Endothelial cell of umbilical vein (primary cell): ENCODE results near the gene GTF2B. TPM values are rescaled to one million over a fixed set of nuclear protein-coding genes. Genes with fewer than 3 reads are reported as not detected.

Experiments
- BruUV-seq: library from RNA; stranded (reverse); fragments of 400-500 nt; replicated peaks from 2 replicates; lab custom pipeline; 2021; lab: Mats Ljungman, UMichigan
- CTCF ChIA-PET: fragments of 300-600, 350-600 bp; sonication (Branson Sonifier 250); formaldehyde crosslinking; loops from one replicate; lab custom pipeline; 2021; ENCODE audit warnings: antibody characterized with exemption, inconsistent platforms; lab: Charles Lee
- POLR2A ChIA-PET: fragments of 300-600, 350-600 bp; sonication (Branson Sonifier 250); formaldehyde crosslinking; loops from one replicate; lab custom pipeline; 2021; ENCODE audit warnings: antibody characterized with exemption, inconsistent platforms; lab: Charles Lee
- DNase-seq: peaks from one replicate; pipeline ENCODE4 v3.0.0-alpha.2; 2011; ENCODE audit warnings: low read depth, low spot score
- FAIRE-seq: peaks from 2 replicates; lab custom pipeline; 2011; peaks lifted over from hg19 to GRCh38; lab: Jason Lieb, UNC
- H2AFZ ChIP-seq: 2 replicates; pipeline ENCODE4 v1.6.0; 2012; ENCODE audit warnings: low read depth, low read length, control low read depth, inconsistent platforms
- H3K27ac ChIP-seq: 2 replicates; pipeline ENCODE4 v1.5.1; 2011; ENCODE audit warnings: low read depth, mild to moderate bottlenecking, control low read depth, low read length, moderate library complexity; ENCODE audit not compliant: insufficient read depth
- H3K27me3 ChIP-seq, 2 experiments: 2 replicates each; pipeline versions ENCODE4 v1.6.0 to v1.6.1; 2011; ENCODE audit warnings: low read length in 2 of 2, mixed read lengths in 1 of 2; ENCODE audit not compliant: control insufficient read depth in 2 of 2, insufficient read depth in 2 of 2
- H3K36me3 ChIP-seq, 2 experiments: 2 replicates in 1 of 2; 3 replicates in 1 of 2; pipeline ENCODE4 v1.5.1; 2011; ENCODE audit warnings: low read length in 2 of 2, mild to moderate bottlenecking in 1 of 2, moderate library complexity in 1 of 2; ENCODE audit not compliant: control insufficient read depth in 2 of 2, insufficient read depth in 2 of 2; ENCODE audit errors: extremely low read depth in 1 of 2
- H3K4me1 ChIP-seq: 3 replicates; pipeline ENCODE4 v1.5.1; 2011; ENCODE audit warnings: mild to moderate bottlenecking, low read length; ENCODE audit not compliant: control insufficient read depth, insufficient read depth; ENCODE audit errors: extremely low read depth
- H3K4me2 ChIP-seq: 2 replicates; pipeline ENCODE4 v1.6.1; 2011; ENCODE audit warnings: low read length, control low read depth, mixed read lengths; ENCODE audit not compliant: insufficient read depth
- H3K4me3 ChIP-seq, 3 experiments: fragments of 200-600 bp in 1 of 3; sonication (generic), shearing (Covaris generic) in 1 of 3; replicated peaks in 1 of 3; 2 replicates each; pipeline ENCODE4 v1.5.1; 2011 to 2016; ENCODE audit warnings: control low read depth in 3 of 3, low read length in 3 of 3, mild to moderate bottlenecking in 2 of 3, inconsistent platforms in 1 of 3, low read depth in 1 of 3, moderate library complexity in 1 of 3; ENCODE audit not compliant: insufficient read depth in 1 of 3
- H3K79me2 ChIP-seq: 2 replicates; pipeline ENCODE4 v1.6.0; 2012; ENCODE audit warnings: low read length, inconsistent platforms; ENCODE audit not compliant: control insufficient read depth, insufficient read depth
- H3K9ac ChIP-seq: replicated peaks from 2 replicates; pipeline ENCODE3; 2011; ENCODE audit warnings: low read length, control low read depth; ENCODE audit not compliant: insufficient read depth; ENCODE audit errors: extremely low read depth
- H3K9me1 ChIP-seq: replicated peaks from 3 replicates; pipeline ENCODE4 v1.6.0; 2011; ENCODE audit warnings: mild to moderate bottlenecking, low read length; ENCODE audit not compliant: control insufficient read depth, insufficient read depth; ENCODE audit errors: extremely low read depth
- H3K9me3 ChIP-seq: replicated peaks from 2 replicates; pipeline ENCODE4 v1.5.1; 2012; ENCODE audit warnings: low read length, inconsistent platforms; ENCODE audit not compliant: control insufficient read depth, insufficient read depth
- H4K20me1 ChIP-seq: replicated peaks from 2 replicates; pipeline ENCODE3; 2011; ENCODE audit warnings: mild to moderate bottlenecking, low read length; ENCODE audit not compliant: control insufficient read depth, insufficient read depth; ENCODE audit errors: extremely low read depth
- CTCF ChIP-seq, 2 donors: IDR thresholded peaks; 1 replicate in 1 of 2; 2 replicates in 1 of 2; pipeline ENCODE4 v1.5.1; 2011; ENCODE audit warnings: low read length in 2 of 2, mild to moderate bottlenecking in 2 of 2, moderate library complexity in 2 of 2, control low read depth in 1 of 2, inconsistent platforms in 1 of 2, low read depth in 1 of 2; ENCODE audit not compliant: insufficient read depth in 1 of 2; ENCODE audit errors: extremely low read depth in 1 of 2
- EZH2 ChIP-seq: IDR thresholded peaks from 2 replicates; pipeline ENCODE4 v1.6.1; 2012; ENCODE audit warnings: borderline replicate concordance, low read depth, mild to moderate bottlenecking, moderate library complexity, low read length, inconsistent platforms; ENCODE audit not compliant: severe bottlenecking
- FOS ChIP-seq: IDR thresholded peaks from 2 replicates; pipeline ENCODE4 v1.6.1; 2011; ENCODE audit warnings: mild to moderate bottlenecking, low read length, moderate library complexity, borderline replicate concordance; ENCODE audit not compliant: insufficient read depth
- GATA2 ChIP-seq: IDR thresholded peaks from 2 replicates; pipeline ENCODE4 v1.7.0; 2011; ENCODE audit warnings: low read depth, mild to moderate bottlenecking, moderate library complexity, mixed read lengths, low read length; ENCODE audit not compliant: insufficient read length, insufficient read depth
- JUN ChIP-seq: IDR thresholded peaks from 2 replicates; pipeline ENCODE4 v1.6.1; 2011; ENCODE audit warnings: borderline replicate concordance, low read depth; ENCODE audit not compliant: insufficient read length, insufficient read depth
- MAX ChIP-seq: IDR thresholded peaks from 2 replicates; pipeline ENCODE4 v1.6.1; 2011; ENCODE audit not compliant: insufficient read depth, insufficient read length
- MYC ChIP-seq: IDR thresholded peaks from one replicate; pipeline ENCODE4 v1.6.1; 2011; ENCODE audit warnings: mild to moderate bottlenecking, low read depth, low read length
- POLR2A ChIP-seq: IDR thresholded peaks from 2 replicates; pipeline ENCODE4 v1.6.1; 2012; ENCODE audit warnings: low read depth, mild to moderate bottlenecking, control low read depth, low read length
- POLR2AphosphoS5 ChIP-seq: IDR thresholded peaks from 2 replicates; pipeline ENCODE4 v1.6.1; 2012; ENCODE audit warnings: low read depth, mild to moderate bottlenecking, control low read depth, low read length, moderate library complexity; ENCODE audit not compliant: insufficient read depth
- dilution Hi-C: fragments of 300-500 bp; cut with MboI; formaldehyde crosslinking; loops from one replicate; pipeline ENCODE4 v1.15.0; 2019; ENCODE audit warnings: low sequenced_read_pairs; ENCODE audit not compliant: extremely low pct_ligation_motif_present
- intact Hi-C: fragments of 100-400 bp; cut with micrococcal nuclease; formaldehyde crosslinking; loops from one replicate; pipeline ENCODE4 v1.10.0; 2022
- polyA plus RNA-seq, 4 experiments: library from polyadenylated mRNA; depleted of rRNA in 3 of 4; stranded (reverse) in 3 of 4; unstranded in 1 of 4; fragments of >200 nt; gene quantifications; 2 replicates each; pipeline versions ENCODE4 v1.2.1 to v1.2.3, GENCODE V29; 2011 to 2012; ENCODE audit warnings: missing spikeins in 1 of 4
- total RNA-seq: library from RNA; stranded (reverse); gene quantifications from 2 replicates; pipeline ENCODE4 v1.2.3, GENCODE V29; 2021

GTF2B gene
- total and polyA plus RNA-seq, 2 donors (not counting 3 experiments of a cell fraction or from before 2014, with no cell fraction given), result 19.8 to 20.0 TPM

DNA sequence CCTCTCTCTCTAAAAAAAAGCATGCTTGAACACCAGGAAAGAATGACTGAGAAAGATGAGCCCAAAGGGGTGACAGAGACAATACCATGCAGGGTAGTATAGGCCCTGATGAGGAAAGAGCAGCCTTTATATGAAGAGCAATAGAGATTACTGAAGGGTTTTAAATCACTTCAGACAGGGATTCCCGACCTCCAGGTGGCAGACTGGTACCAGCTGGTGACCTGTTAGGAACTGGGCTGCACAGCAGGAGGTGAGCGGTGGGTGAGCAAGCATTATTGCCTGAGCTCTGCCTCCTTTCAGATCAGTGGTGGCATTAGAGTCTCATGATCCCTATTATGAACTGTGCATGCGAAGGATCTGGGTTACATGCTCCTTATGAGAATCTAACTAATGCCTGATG lies 30.8 kb upstream of the GTF2B start:
- intact Hi-C loops, result no loop called here
- Histone ChIP-seq H3K27me3 (no peaks in the 10 kb centered on the region), H3K4me2 (no peak overlapping the region), H4K20me1 (no peaks in the 10 kb centered on the region), H3K9me1 (no peaks in the 10 kb centered on the region), H2AFZ (no peak overlapping the region), H3K79me2 (no peaks in the 10 kb centered on the region), H3K4me1 (no peaks in the 10 kb centered on the region), H3K27ac (no peak overlapping the region), H3K36me3 (no peaks in the 10 kb centered on the region), H3K9ac (no peak overlapping the region), H3K9me3 (no peaks in the 10 kb centered on the region), H3K4me3 (no peak overlapping the region)
- FAIRE-seq (no peak), DNase-seq (no peak)
- POLR2A ChIA-PET, result no interaction called here
- no peak for TF ChIP-seq MAX
- TF ChIP-seq JUN, result no peak
- no peak for TF ChIP-seq EZH2
- TF ChIP-seq POLR2AphosphoS5, result no peak
- no peak for TF ChIP-seq MYC
- TF ChIP-seq FOS, result no peak
- TF ChIP-seq CTCF (IDR thresholded peaks at IDR 0.05; ENCODE audit: extremely low read depth in 1 of 2, insufficient read depth in 1 of 2, low read depth in 1 of 2, low read length in 2 of 2), result no peak
- no peak for TF ChIP-seq GATA2
- no peak for TF ChIP-seq POLR2A
- BruUV-seq, result no TSS peak
- dilution Hi-C loops, result no loop called here
- CTCF ChIA-PET, result no interaction called here
